Activated CD8-positive, alpha-beta memory T cell treated with anti-CD3 and anti-CD28 coated beads, Interleukin-2, amount 10 ng/mL, durations not matched to agents 7 days and 5 days (primary cell): Measurements from ENCODE around the gene ZIM2. TPM values are rescaled to one million over a fixed set of nuclear protein-coding genes. Genes with fewer than 3 reads are reported as not detected.

ENCODE experiments used
- ATAC-seq: fragments of 150-1000 bp; cut with Tn5 transposase; one replicate; pipeline ENCODE4 v1.10.0; 2021; ENCODE audit warnings: moderate library complexity
- CTCF ChIA-PET: fragments of 350-600 bp; sonication (Branson Sonifier 250); formaldehyde crosslinking; loops from one replicate; lab custom pipeline; 2021; ENCODE audit warnings: antibody characterized with exemption; lab: Charles Lee
- DNase-seq: peaks from one replicate; pipeline ENCODE4 v3.0.0-alpha.2; 2020
- H3K27ac Mint-ChIP-seq: one replicate; pipeline ENCODE4 v1.8.0; 2021; ENCODE audit warnings: mild to moderate bottlenecking, mixed read lengths
- H3K27me3 Mint-ChIP-seq: one replicate; pipeline ENCODE4 v1.8.0; 2021; ENCODE audit warnings: mixed read lengths
- H3K36me3 Mint-ChIP-seq: one replicate; pipeline ENCODE4 v1.8.0; 2021; ENCODE audit warnings: mild to moderate bottlenecking, mixed read lengths
- H3K4me1 Mint-ChIP-seq: one replicate; pipeline ENCODE4 v1.8.0; 2021; ENCODE audit warnings: mixed read lengths
- H3K4me3 Mint-ChIP-seq: one replicate; pipeline ENCODE4 v1.8.0; 2021; ENCODE audit warnings: mild to moderate bottlenecking, moderate library complexity, mixed read lengths
- H3K9me3 Mint-ChIP-seq: one replicate; pipeline ENCODE4 v1.8.0; 2022; ENCODE audit warnings: low read depth, mixed read lengths
- total RNA-seq, 2 experiments: library from RNA; stranded (reverse); gene quantifications; one replicate each; pipeline ENCODE4 v1.2.3, GENCODE V29; 2021

ZIM2 gene
- total RNA-seq = not detected

- Mint-ChIP-seq H3K4me3 (peak within 1 kb of the TSS; percentile 10), H3K27me3 (peaks cover 5% of the 10 kb centered on the region), H3K27ac (peak within 1 kb of the TSS; percentile 60), H3K9me3 (peaks cover 20% of the 10 kb centered on the region), H3K4me1 (peaks cover 2% of the 10 kb centered on the region), H3K36me3 (peaks cover 8% of the 10 kb centered on the region)
- CTCF ChIA-PET = no interaction called here
- DNase-seq (no peak), ATAC-seq (no peak)
These were observed at the start of gene ZIM2, which contains the start of gene PEG3 for GRCh38 chr19:56840451-56841192. Gene ZIM2 (minus strand): TSS chr19:56840726. CDS start chr19:56824277, 16,449 bp downstream. Gene PEG3 (minus strand): TSS chr19:56840726. CDS start chr19:56824655, 16,071 bp downstream.

- Mint-ChIP-seq H3K4me3 (no peak overlapping the region), H3K4me1 (no peaks in the 10 kb centered on the region), H3K36me3 (no peaks in the 10 kb centered on the region), H3K9me3 (peaks cover 34% of the 10 kb centered on the region), H3K27ac (no peak overlapping the region), H3K27me3 (no peaks in the 10 kb centered on the region)
- no peak for DNase-seq
- CTCF ChIA-PET = no interaction called here
- ATAC-seq = no peak
These were observed 44.9 kb upstream of the ZIM2 start for GRCh38 chr19:56885173-56885985.

GRCh38 chr19:56884441-56884840 is 43.9 kb upstream of the ZIM2 start:
- Mint-ChIP-seq H3K4me1 (no peaks in the 10 kb centered on the region), H3K4me3 (no peak overlapping the region), H3K9me3 (peaks cover 35% of the 10 kb centered on the region), H3K27ac (no peak overlapping the region), H3K27me3 (no peaks in the 10 kb centered on the region), H3K36me3 (no peaks in the 10 kb centered on the region)
- ATAC-seq = no peak
- CTCF ChIA-PET = no interaction called here
- no peak for DNase-seq

GRCh38 chr19:56880592-56881190 is 40.2 kb upstream of the ZIM2 start:
- Mint-ChIP-seq H3K4me1 (no peaks in the 10 kb centered on the region), H3K4me3 (no peak overlapping the region), H3K36me3 (no peaks in the 10 kb centered on the region), H3K9me3 (peaks cover 28% of the 10 kb centered on the region), H3K27me3 (no peaks in the 10 kb centered on the region), H3K27ac (no peak overlapping the region)
- DNase-seq (no peak), ATAC-seq (no peak)
- CTCF ChIA-PET = no interaction called here

GRCh38 chr19:56877069-56877715 is 36.7 kb upstream of the ZIM2 start:
- H3K36me3 Mint-ChIP-seq = peaks cover 6% of the 10 kb centered on the region
- peaks cover 31% of the 10 kb centered on the region for H3K9me3 Mint-ChIP-seq
- DNase-seq = no peak
- ATAC-seq = no peak
- CTCF ChIA-PET = no interaction called here
- H3K27ac Mint-ChIP-seq = no peak overlapping the region
- H3K4me1 Mint-ChIP-seq = no peaks in the 10 kb centered on the region
- H3K4me3 Mint-ChIP-seq = no peak overlapping the region
- no peaks in the 10 kb centered on the region for H3K27me3 Mint-ChIP-seq

GRCh38 chr19:56875717-56876116 is 35.2 kb upstream of the ZIM2 start:
- H3K36me3 Mint-ChIP-seq = peaks cover 7% of the 10 kb centered on the region
- no peaks in the 10 kb centered on the region for H3K4me1 Mint-ChIP-seq
- no peak for DNase-seq
- CTCF ChIA-PET = no interaction called here
- no peak overlapping the region for H3K27ac Mint-ChIP-seq
- H3K9me3 Mint-ChIP-seq = peaks cover 25% of the 10 kb centered on the region
- H3K4me3 Mint-ChIP-seq = no peak overlapping the region
- ATAC-seq = no peak
- no peaks in the 10 kb centered on the region for H3K27me3 Mint-ChIP-seq

- H3K4me1 Mint-ChIP-seq = no peaks in the 10 kb centered on the region
These were observed 34.0 kb upstream of the ZIM2 start for GRCh38 chr19:56874530-56874929.

GRCh38 chr19:56873493-56873892 is 33.0 kb upstream of the ZIM2 start:
- ATAC-seq (no peak), DNase-seq (no peak)
- H3K9me3 Mint-ChIP-seq = peaks cover 29% of the 10 kb centered on the region
- peaks cover 11% of the 10 kb centered on the region for H3K36me3 Mint-ChIP-seq
- H3K27me3 Mint-ChIP-seq = no peaks in the 10 kb centered on the region
- H3K4me3 Mint-ChIP-seq = no peak overlapping the region
- H3K4me1 Mint-ChIP-seq = no peaks in the 10 kb centered on the region
- no peak overlapping the region for H3K27ac Mint-ChIP-seq
- CTCF ChIA-PET = no interaction called here

More at GRCh38 chr19:56874530-56874929, 34.0 kb upstream of the ZIM2 start:
- no peak for ATAC-seq
- DNase-seq = no peak
- peaks cover 30% of the 10 kb centered on the region for H3K9me3 Mint-ChIP-seq
- H3K27me3 Mint-ChIP-seq = no peaks in the 10 kb centered on the region
- CTCF ChIA-PET = no interaction called here
- H3K4me3 Mint-ChIP-seq = no peak overlapping the region
- H3K36me3 Mint-ChIP-seq = peaks cover 11% of the 10 kb centered on the region
- H3K27ac Mint-ChIP-seq = no peak overlapping the region

- H3K9me3 Mint-ChIP-seq = peaks cover 27% of the 10 kb centered on the region
These were observed 29.4 kb upstream of the ZIM2 start for GRCh38 chr19:56869886-56870285.

GRCh38 chr19:56868446-56868845 is 27.9 kb upstream of the ZIM2 start:
- peaks cover 8% of the 10 kb centered on the region for H3K36me3 Mint-ChIP-seq

More at GRCh38 chr19:56869886-56870285, 29.4 kb upstream of the ZIM2 start:
- CTCF ChIA-PET = no interaction called here
- H3K27me3 Mint-ChIP-seq = no peaks in the 10 kb centered on the region
- H3K4me1 Mint-ChIP-seq = no peaks in the 10 kb centered on the region
- H3K27ac Mint-ChIP-seq = no peak overlapping the region
- ATAC-seq = no peak
- peaks cover 9% of the 10 kb centered on the region for H3K36me3 Mint-ChIP-seq
- no peak for DNase-seq
- no peak overlapping the region for H3K4me3 Mint-ChIP-seq

GRCh38 chr19:56866538-56866937 is 26.0 kb upstream of the ZIM2 start:
- no peak for DNase-seq
- Mint-ChIP-seq H3K27me3 (no peaks in the 10 kb centered on the region), H3K27ac (no peak overlapping the region), H3K4me1 (no peaks in the 10 kb centered on the region), H3K36me3 (peaks cover 4% of the 10 kb centered on the region), H3K4me3 (no peak overlapping the region), H3K9me3 (peaks cover 25% of the 10 kb centered on the region)
- CTCF ChIA-PET = no interaction called here
- ATAC-seq = no peak

More at GRCh38 chr19:56868446-56868845, 27.9 kb upstream of the ZIM2 start:
- CTCF ChIA-PET = no interaction called here
- no peak for DNase-seq
- Mint-ChIP-seq H3K27ac (no peak overlapping the region), H3K4me1 (no peaks in the 10 kb centered on the region), H3K4me3 (no peak overlapping the region), H3K9me3 (peaks cover 28% of the 10 kb centered on the region), H3K27me3 (no peaks in the 10 kb centered on the region)
- no peak for ATAC-seq

GRCh38 chr19:56864443-56865125 is 24.1 kb upstream of the ZIM2 start:
- no peak overlapping the region for H3K4me3 Mint-ChIP-seq
- no peaks in the 10 kb centered on the region for H3K4me1 Mint-ChIP-seq
- H3K36me3 Mint-ChIP-seq = no peaks in the 10 kb centered on the region
- peaks cover 18% of the 10 kb centered on the region for H3K9me3 Mint-ChIP-seq
- CTCF ChIA-PET = no interaction called here
- H3K27me3 Mint-ChIP-seq = no peaks in the 10 kb centered on the region
- H3K27ac Mint-ChIP-seq = no peak overlapping the region
- DNase-seq = no peak
- no peak for ATAC-seq

GRCh38 chr19:56862741-56863140 is 22.2 kb upstream of the ZIM2 start:
- H3K4me1 Mint-ChIP-seq = no peaks in the 10 kb centered on the region
- no peak overlapping the region for H3K27ac Mint-ChIP-seq
- no peaks in the 10 kb centered on the region for H3K36me3 Mint-ChIP-seq
- no peak overlapping the region for H3K4me3 Mint-ChIP-seq
- H3K9me3 Mint-ChIP-seq = peaks cover 16% of the 10 kb centered on the region
- no peak for DNase-seq
- H3K27me3 Mint-ChIP-seq = no peaks in the 10 kb centered on the region
- CTCF ChIA-PET = no interaction called here
- no peak for ATAC-seq
